Muscle of back (tissue), 13 donors: ENCODE results near the gene RTEL1. TPM values are rescaled to one million over a fixed set of nuclear protein-coding genes. Genes with fewer than 3 reads are reported as not detected.
"Not testable (repeated sequence)": the region's sequence is repeated elsewhere in the genome, so short reads cannot be mapped to it uniquely, and the experiment has no call there.

Experiments used
- DNase-seq, 3 donors: peaks; one replicate each; pipeline versions ENCODE4 v3.0.0 to v3.0.0-alpha.2; 2013
- long read RNA-seq, 9 donors: transcript quantifications; one replicate each; lab custom pipeline, GENCODE V29; 2026
- polyA plus RNA-seq, 10 donors: library from polyadenylated mRNA; unstranded; fragments of 120-200 nt; gene quantifications; one replicate each; pipeline ENCODE4 v1.2.1, GENCODE V29; 2013; ENCODE audit not compliant: insufficient read length in 10 of 10

RTEL1 gene
- 10 to 100 TPM in 7 of 10 donors, 1 to 10 TPM in 3; 6.0 to 17.7 (median 11.1) TPM for polyA plus RNA-seq
- long read RNA-seq, donor 1, result 0 reads
- long read RNA-seq, donor 2, result 0 reads
- long read RNA-seq, donor 3, result 0 reads
- long read RNA-seq, donor 4, result 0 reads
- long read RNA-seq, donor 5, result 0 reads
- long read RNA-seq, donor 6, full-length matches to known transcripts, result 1 of 1 reads
- long read RNA-seq, donor 6, partial matches to known transcripts, result 0 of 1 reads
- long read RNA-seq, donor 6, other reads (novel, unspliced or antisense), result 0 of 1 reads
- long read RNA-seq, donor 7, result 0 reads
- long read RNA-seq, donor 8, result 0 reads
- long read RNA-seq, donor 9, result 0 reads

- peak; percentile 90 to 99 (median 96) for DNase-seq
Measured at GRCh38 chr20:63657937-63658748, at the start of gene RTEL1. RTEL1 (plus strand) TSS chr20:63658312; CDS start chr20:63659403, 1,091 bp downstream.

- DNase-seq, result no peak
Measured at GRCh38 chr20:63610581-63611435, 47.3 kb upstream of the RTEL1 start.

DNA sequence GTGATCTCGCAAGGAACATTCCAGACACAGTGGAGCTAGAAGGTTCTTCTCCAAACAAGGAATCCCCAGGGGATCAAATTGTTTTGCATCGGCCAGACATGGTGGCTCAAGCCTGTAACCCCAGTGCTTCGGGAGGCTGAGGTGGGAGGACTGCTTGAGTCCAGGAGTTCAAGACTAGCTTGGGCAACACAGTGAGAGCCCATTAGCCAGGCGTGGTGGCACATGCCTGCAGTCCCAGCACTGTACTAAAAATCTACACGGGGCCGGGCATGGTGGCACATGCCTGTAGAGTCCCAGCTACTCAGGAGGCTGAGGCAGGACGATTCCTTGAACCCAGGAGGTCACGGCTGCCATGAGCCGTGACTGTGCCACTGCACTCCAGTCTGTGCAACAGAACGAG, 46.5 kb upstream of the RTEL1 start:
- DNase-seq, result no peak

GRCh38 chr20:63612276-63612931, 45.7 kb upstream of the RTEL1 start:
- no peak for DNase-seq

DNA sequence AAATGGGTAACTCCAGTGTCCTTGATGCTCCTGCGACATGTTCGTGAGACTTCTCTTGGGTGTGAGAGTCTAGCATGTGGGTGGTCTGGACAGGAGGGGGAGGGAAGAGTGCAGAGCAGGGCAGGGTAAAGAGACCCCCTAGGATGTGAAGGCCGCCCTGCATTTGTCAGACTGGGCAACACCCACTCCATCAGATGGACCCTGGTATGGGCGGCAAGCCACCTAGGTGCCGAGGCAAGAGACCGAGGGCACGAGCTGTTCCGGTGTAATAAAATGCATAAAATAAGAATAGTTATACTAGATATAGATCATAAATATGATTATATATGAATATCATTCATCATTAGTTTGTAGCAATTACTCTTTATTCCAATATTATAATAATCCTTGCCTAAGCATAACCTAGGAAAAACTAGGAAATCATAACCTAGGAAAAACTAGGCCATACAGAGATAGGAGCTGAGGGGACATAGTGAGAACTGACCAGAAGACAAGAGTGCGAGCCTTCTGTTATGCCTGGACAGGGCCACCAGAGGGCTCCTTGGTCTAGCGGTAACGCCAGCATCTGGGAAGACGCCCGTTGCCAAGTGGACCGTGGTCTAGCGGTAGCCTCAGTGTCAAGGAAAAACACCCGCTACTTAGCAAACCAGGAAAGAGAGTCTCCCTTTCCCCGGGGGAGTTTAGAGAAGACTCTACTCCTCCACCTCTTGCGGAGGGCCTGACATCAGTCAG, 44.1 kb upstream of the RTEL1 start:
- not testable (repeated sequence) for DNase-seq

- DNase-seq, result no peak
Measured at GRCh38 chr20:63617092-63617875, 40.8 kb upstream of the RTEL1 start.

GRCh38 chr20:63617876-63618265, 40.2 kb upstream of the RTEL1 start:
- DNase-seq, result no peak

DNA sequence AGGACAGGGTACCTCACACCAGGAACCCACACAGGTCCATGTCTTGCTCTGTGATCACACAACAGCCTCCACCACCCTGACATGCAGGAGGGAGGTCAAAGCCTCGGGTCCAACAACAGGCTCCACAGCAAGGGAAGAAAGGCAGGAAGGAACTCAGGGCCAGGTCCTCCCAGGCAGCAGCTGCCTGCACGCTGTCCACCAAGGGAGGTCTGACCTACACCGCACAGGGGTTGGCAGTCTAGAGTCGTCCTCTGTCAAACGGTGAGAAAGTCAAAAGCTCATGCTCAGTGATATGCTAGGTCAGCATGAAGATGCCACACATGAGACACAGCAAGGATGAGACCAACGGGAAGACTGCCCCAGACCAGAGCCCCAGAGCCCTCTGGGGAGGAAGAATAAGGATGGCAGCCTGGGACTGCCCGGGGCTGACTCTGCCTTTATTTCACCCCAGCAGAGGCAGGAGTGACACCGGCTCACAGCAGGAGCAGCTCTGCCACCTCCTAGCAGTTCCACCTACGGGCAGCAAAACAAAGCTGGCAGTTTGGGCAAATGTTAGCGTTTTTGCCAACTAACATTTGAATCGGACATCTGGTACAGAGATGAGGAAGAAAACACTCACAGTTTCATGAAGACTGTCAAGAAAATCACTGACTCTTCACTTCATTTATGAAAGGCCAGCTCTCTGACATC, 39.7 kb upstream of the RTEL1 start:
- no peak for DNase-seq

DNA sequence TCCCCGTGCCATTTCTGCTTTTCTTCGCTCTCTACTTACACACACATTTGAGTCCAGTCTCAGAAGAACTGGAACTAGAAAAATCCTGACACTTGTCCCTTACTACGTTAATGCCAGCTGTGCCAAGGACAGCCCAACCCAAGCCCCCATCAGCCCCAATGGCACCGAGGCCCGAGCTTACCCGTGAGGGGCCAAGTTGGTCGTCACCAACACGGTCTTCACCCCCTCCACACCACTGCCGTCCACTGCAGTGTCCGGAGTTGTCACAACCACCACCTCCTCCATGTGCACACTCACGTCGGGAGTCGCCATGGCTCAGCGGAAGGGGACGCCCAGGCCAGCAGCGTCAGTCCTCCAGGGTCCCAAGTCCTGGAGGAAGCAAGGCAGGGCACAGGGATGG, 39.0 kb upstream of the RTEL1 start:
- DNase-seq, result no peak

- DNase-seq, result no peak
Measured at GRCh38 chr20:63619505-63619904, 38.6 kb upstream of the RTEL1 start.

GRCh38 chr20:63620991-63621390, 37.1 kb upstream of the RTEL1 start:
- DNase-seq, result no peak

- no peak for DNase-seq
Measured at GRCh38 chr20:63622096-63622495, 36.0 kb upstream of the RTEL1 start.

DNA sequence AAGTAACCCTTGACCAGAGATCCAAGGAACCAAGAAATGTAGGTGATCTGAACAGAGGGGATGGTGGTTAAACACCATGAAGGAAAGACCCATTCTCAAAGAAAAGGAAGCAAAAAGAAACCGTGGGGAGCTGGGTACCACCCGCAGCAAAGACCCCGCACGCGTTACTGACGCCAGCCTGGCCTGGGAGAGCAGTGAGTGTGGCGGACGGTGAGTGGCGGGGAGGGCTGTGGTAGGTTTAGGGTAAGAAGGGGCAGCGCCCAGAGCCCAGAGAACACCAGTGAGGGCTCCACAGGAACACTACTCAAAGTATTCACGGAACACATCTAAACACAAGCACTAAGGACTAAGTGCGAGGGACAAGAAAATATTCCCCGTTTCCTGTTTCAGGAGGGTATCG, 35.4 kb upstream of the RTEL1 start:
- DNase-seq, result no peak

DNA sequence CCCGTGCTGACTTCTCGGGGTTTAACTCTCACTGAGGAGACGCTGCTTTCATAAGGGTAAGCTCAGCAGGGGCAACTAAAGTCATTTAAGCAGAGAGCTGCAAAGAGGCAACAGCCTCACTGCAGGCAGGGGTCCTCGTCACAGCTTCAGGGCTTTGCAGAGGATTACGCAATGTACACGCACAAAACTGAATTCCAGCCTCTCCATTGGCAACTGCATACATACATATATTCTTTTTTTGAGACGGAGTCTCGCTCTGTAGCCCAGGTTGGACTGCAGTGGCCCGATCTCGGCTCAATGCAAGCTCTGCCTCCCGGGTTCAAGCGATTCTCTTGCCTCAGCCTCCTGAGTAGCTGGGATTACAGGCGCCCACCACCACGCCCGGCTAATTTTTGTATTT, 33.6 kb upstream of the RTEL1 start:
- no peak for DNase-seq

DNA sequence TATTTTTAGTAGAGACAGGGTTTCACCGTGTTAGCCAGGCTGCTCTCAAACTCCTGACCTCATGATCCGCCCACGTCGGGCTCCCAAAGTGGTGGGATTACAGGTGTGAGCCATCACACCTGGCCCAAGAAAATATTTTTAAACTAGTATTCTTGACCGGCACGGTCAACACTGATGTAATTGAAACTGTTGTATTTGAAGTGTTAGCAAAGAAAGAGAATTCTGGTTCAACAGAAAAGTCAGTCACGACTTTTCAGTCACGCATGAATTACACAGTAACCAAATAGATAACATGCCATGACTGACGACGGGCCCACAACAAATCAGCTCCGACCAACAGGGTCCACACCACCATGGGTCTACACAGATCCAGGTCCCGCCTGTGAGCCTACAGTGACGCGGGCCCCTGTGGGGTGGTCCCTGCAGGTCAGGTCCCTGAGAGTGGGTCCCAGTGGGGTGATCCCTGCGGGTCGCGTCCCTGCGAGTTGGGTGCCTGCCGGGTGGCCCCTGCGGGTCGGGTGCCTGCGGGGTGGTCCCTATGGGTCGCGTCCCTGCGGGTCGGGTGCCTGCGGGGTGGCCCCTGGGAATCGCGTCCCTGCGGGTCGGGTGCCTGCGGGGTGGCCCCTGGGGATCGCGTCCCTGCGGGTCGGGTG, 32.2 kb upstream of the RTEL1 start:
- DNase-seq, result peak in 1 of 3 donors; percentile 63

DNA sequence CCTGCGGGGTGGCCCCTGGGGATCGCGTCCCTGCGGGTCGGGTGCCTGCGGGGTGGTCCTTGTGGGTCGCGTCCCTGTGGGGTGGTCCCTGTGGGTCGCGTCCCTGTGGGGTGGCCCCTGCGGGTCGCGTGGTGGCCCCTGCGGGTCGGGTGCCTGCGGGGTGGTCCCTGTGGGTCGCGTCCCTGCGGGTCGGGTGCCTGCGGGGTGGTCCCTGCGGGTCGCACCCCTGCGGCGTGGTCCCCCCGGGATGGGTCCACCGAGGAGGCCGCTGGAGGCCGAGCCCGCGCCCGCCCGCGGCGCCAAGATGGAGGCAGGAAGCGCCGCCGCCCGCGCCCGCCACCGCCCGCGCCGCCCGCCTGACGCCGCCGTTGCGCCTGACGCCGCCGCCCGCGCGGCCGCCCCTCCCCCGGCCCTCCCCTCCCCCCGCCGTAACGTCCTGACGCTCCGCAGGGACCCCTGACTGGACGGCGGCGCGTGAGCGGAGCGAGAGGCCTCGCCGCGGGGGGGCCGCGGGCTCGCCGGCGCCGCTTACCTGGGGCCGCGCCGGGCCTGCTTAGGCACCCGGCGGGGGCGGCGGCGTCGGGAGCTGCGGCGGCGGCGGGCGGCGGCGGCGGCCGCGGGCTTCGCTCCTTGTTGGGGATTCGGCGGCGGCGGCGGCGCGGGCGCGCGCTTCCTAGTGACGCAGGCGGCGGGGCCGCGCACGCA, 31.5 kb upstream of the RTEL1 start, which contains the start of gene GMEB2:
Gene GMEB2, minus strand, starts transcription at position 678 of the 705 bp plus-strand sequence. CDS start 7,704 bp downstream, outside the sequence.
- peak; percentile 79 to 83 (median 81) for DNase-seq

GRCh38 chr20:63627129-63627750, 30.9 kb upstream of the RTEL1 start:
- DNase-seq, result peak; percentile 94 to 97 (median 96)
